SJCRH30 (cell line): ENCODE measurements around the gene DKKL1. TPM values are rescaled to one million over a fixed set of nuclear protein-coding genes. Genes with fewer than 3 reads are reported as not detected.
A peak's percentile ranks its signal among the peaks of the same experiment; 100 is the strongest.

Experiments
- DNase-seq, 2 experiments: peaks; one replicate each; pipeline ENCODE4 v3.0.0-alpha.2; 2015 to 2020
- H3K27ac ChIP-seq: fragments of 250-450 bp; sonication (Bioruptor Pico); 2 replicates; pipeline ENCODE4 v1.5.1; 2020; ENCODE audit warnings: mild to moderate bottlenecking, moderate library complexity
- H3K27me3 ChIP-seq: fragments of 250-450 bp; sonication (Bioruptor Pico); 2 replicates; pipeline ENCODE4 v1.5.1; 2020; ENCODE audit warnings: mild to moderate bottlenecking, moderate library complexity
- H3K36me3 ChIP-seq: fragments of 250-450 bp; sonication (Bioruptor Pico); 2 replicates; pipeline ENCODE4 v1.5.1; 2020; ENCODE audit warnings: mild to moderate bottlenecking, moderate library complexity
- H3K4me1 ChIP-seq: fragments of 250-450 bp; sonication (Bioruptor Pico); 2 replicates; pipeline ENCODE4 v1.5.1; 2020; ENCODE audit warnings: mild to moderate bottlenecking, moderate library complexity
- H3K4me3 ChIP-seq: fragments of 250-450 bp; sonication (Bioruptor Pico); 2 replicates; pipeline ENCODE4 v1.5.1; 2020; ENCODE audit warnings: mild to moderate bottlenecking, moderate library complexity
- H3K9me3 ChIP-seq: fragments of 250-450 bp; sonication (Bioruptor Pico); replicated peaks from 2 replicates; pipeline ENCODE4 v1.5.1; 2020; ENCODE audit warnings: mild to moderate bottlenecking, moderate library complexity
- total RNA-seq: library from RNA; depleted of rRNA; stranded (reverse); fragments of >200 nt; shearing (Covaris generic); gene quantifications from 2 replicates; pipeline ENCODE4 v1.2.3, GENCODE V29; 2014

DKKL1 gene
- total RNA-seq, 1 experiment from 2014 or later: 0.24 TPM

- Histone ChIP-seq H3K4me3 (no peak overlapping the region), H3K9me3 (no peaks in the 10 kb centered on the region), H3K27ac (no peak overlapping the region), H3K4me1 (no peaks in the 10 kb centered on the region), H3K27me3 (no peaks in the 10 kb centered on the region), H3K36me3 (peaks cover 86% of the 10 kb centered on the region)
- DNase-seq: no peak
Measured at GRCh38 chr19:49344505-49345423, 18.9 kb upstream of the DKKL1 start.

- no peaks in the 10 kb centered on the region for H3K9me3 ChIP-seq
- H3K27me3 ChIP-seq: no peaks in the 10 kb centered on the region
- no peak overlapping the region for H3K27ac ChIP-seq
- H3K4me1 ChIP-seq: no peaks in the 10 kb centered on the region
- no peak for DNase-seq
- no peak overlapping the region for H3K4me3 ChIP-seq
- peaks cover 89% of the 10 kb centered on the region for H3K36me3 ChIP-seq
Measured at GRCh38 chr19:49347191-49347590, 16.5 kb upstream of the DKKL1 start.

GRCh38 chr19:49347835-49348234 is 15.8 kb upstream of the DKKL1 start:
- H3K36me3 ChIP-seq: peaks cover 82% of the 10 kb centered on the region
- H3K4me1 ChIP-seq: no peaks in the 10 kb centered on the region
- H3K27ac ChIP-seq: no peak overlapping the region
- no peaks in the 10 kb centered on the region for H3K27me3 ChIP-seq
- H3K4me3 ChIP-seq: no peak overlapping the region
- no peaks in the 10 kb centered on the region for H3K9me3 ChIP-seq
- peak; percentile 37 to 57 for DNase-seq

GRCh38 chr19:49348305-49349189 is 15.1 kb upstream of the DKKL1 start:
- no peak for DNase-seq
- no peak overlapping the region for H3K27ac ChIP-seq
- H3K9me3 ChIP-seq: no peaks in the 10 kb centered on the region
- no peaks in the 10 kb centered on the region for H3K4me1 ChIP-seq
- no peak overlapping the region for H3K4me3 ChIP-seq
- peaks cover 78% of the 10 kb centered on the region for H3K36me3 ChIP-seq
- H3K27me3 ChIP-seq: no peaks in the 10 kb centered on the region

- Histone ChIP-seq H3K4me1 (no peaks in the 10 kb centered on the region), H3K4me3 (no peak overlapping the region), H3K9me3 (no peaks in the 10 kb centered on the region), H3K27me3 (no peaks in the 10 kb centered on the region), H3K36me3 (peaks cover 74% of the 10 kb centered on the region), H3K27ac (no peak overlapping the region)
- DNase-seq: no peak
Measured at GRCh38 chr19:49349567-49349966, 14.1 kb upstream of the DKKL1 start.

DNA sequence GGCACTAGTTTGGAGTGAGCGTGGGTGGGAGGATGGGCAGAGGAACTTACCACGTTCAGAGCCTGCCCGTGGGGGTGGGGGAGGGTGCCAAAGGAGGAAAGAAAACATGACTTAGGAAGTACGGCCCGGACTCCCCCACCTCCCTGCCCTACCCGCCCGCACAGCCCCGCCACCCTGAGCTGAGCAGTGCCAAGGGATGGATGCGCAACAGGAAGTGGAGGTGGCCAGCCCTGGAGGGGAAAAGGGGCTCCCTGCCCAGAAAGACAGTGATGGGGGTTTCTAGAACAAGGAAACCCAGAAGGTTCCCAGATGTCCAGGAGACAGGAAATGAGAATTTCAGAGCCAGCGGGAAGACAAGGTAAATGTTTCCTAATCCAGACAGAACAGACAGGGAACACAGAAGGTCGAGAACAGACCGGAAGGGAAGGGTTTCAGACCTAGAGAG is 7.7 kb upstream of the DKKL1 start:
- no peaks in the 10 kb centered on the region for H3K27me3 ChIP-seq
- H3K36me3 ChIP-seq: peaks cover 50% of the 10 kb centered on the region
- H3K4me3 ChIP-seq: no peak overlapping the region
- DNase-seq: no peak
- H3K9me3 ChIP-seq: no peaks in the 10 kb centered on the region
- H3K27ac ChIP-seq: no peak overlapping the region
- H3K4me1 ChIP-seq: no peaks in the 10 kb centered on the region

DNA sequence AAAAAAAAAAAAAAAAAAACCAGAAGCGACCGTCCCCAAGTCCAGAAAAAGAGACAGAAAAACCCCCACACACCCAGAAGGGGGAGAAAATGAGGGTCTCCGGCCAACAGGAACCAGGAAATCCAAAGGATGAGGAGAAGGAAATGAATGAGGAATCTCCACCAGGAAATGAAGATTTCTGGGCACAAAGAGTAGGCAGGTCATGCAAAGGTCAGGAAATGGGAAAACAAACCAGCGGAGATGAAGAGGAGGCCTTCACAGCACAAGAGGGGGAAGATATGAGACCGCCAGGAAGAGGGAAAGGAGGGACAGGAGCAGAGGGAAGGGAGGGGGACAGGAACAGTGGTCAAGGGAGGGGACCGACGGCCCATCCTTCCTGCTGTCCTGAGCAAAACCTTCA is 7.3 kb upstream of the DKKL1 start:
- H3K9me3 ChIP-seq: no peaks in the 10 kb centered on the region
- H3K36me3 ChIP-seq: peaks cover 45% of the 10 kb centered on the region
- H3K27ac ChIP-seq: no peak overlapping the region
- no peaks in the 10 kb centered on the region for H3K27me3 ChIP-seq
- no peak for DNase-seq
- no peak overlapping the region for H3K4me3 ChIP-seq
- no peaks in the 10 kb centered on the region for H3K4me1 ChIP-seq

GRCh38 chr19:49357186-49357585 is 6.5 kb upstream of the DKKL1 start:
- H3K36me3 ChIP-seq: peaks cover 42% of the 10 kb centered on the region

GRCh38 chr19:49359851-49360820 is 3.5 kb upstream of the DKKL1 start:
- no peak overlapping the region for H3K27ac ChIP-seq

More at GRCh38 chr19:49357186-49357585, 6.5 kb upstream of the DKKL1 start:
- Histone ChIP-seq H3K27ac (no peak overlapping the region), H3K4me1 (no peaks in the 10 kb centered on the region), H3K9me3 (no peaks in the 10 kb centered on the region), H3K27me3 (no peaks in the 10 kb centered on the region), H3K4me3 (no peak overlapping the region)
- DNase-seq: no peak

GRCh38 chr19:49361438-49362047 is 2.1 kb upstream of the DKKL1 start:
- peaks cover 26% of the 10 kb centered on the region for H3K36me3 ChIP-seq
- no peaks in the 10 kb centered on the region for H3K4me1 ChIP-seq
- H3K27me3 ChIP-seq: no peaks in the 10 kb centered on the region
- H3K4me3 ChIP-seq: peak overlapping the region; percentile 97
- DNase-seq: peak; percentile 87 to 90
- H3K27ac ChIP-seq: peak overlapping the region; percentile 96
- no peaks in the 10 kb centered on the region for H3K9me3 ChIP-seq

More at GRCh38 chr19:49359851-49360820, 3.5 kb upstream of the DKKL1 start:
- no peak for DNase-seq
- Histone ChIP-seq H3K27me3 (no peaks in the 10 kb centered on the region), H3K4me1 (no peaks in the 10 kb centered on the region), H3K9me3 (no peaks in the 10 kb centered on the region), H3K36me3 (peaks cover 30% of the 10 kb centered on the region), H3K4me3 (no peak overlapping the region)

GRCh38 chr19:49362048-49362928 is 1.4 kb upstream of the DKKL1 start, which contains the start of gene TEAD2:
Gene TEAD2 (minus strand): TSS chr19:49362416. CDS start chr19:49360075, 2,341 bp downstream.
- no peaks in the 10 kb centered on the region for H3K27me3 ChIP-seq
- peak; percentile 83 to 86 for DNase-seq

GRCh38 chr19:49362929-49363267 is 779 bp upstream of the DKKL1 start:
- no peaks in the 10 kb centered on the region for H3K27me3 ChIP-seq
- peaks cover 17% of the 10 kb centered on the region for H3K36me3 ChIP-seq
- H3K27ac ChIP-seq: peak overlapping the region; percentile 96
- H3K9me3 ChIP-seq: no peaks in the 10 kb centered on the region
- no peaks in the 10 kb centered on the region for H3K4me1 ChIP-seq
- DNase-seq: peak; percentile 66 to 76
- H3K4me3 ChIP-seq: peak overlapping the region; percentile 97

More at GRCh38 chr19:49362048-49362928, 1.4 kb upstream of the DKKL1 start, which contains the start of gene TEAD2:
- H3K9me3 ChIP-seq: no peaks in the 10 kb centered on the region
- peak within 1 kb of the TSS; percentile 96 for H3K27ac ChIP-seq
- H3K4me1 ChIP-seq: no peaks in the 10 kb centered on the region
- H3K4me3 ChIP-seq: peak within 1 kb of the TSS; percentile 97
- H3K36me3 ChIP-seq: peaks cover 23% of the 10 kb centered on the region
